Right forelimb (tissue), 1 donor: ENCODE measurements around the gene MACF1.

ENCODE experiments used
- DNase-seq: peaks from one replicate; pipeline ENCODE4 v3.0.0-alpha.2; 2018

The MACF1 gene

DNA sequence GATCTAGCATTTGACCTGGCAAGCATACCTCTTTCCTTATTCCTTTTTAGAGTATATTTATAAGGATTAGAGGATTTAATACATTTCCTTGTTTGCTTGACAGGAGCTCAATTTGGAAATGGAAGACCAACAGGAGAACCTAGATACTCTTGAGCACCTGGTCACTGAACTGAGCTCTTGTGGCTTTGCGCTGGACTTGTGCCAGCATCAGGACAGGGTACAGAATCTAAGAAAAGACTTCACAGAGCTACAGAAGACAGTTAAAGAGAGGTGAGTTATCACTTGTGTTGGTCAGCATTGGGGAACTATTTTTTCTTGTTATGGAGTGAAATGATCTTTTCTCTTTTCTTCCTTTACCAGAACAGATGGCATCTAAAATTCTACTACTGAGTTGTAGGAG, 163.6 kb downstream of the MACF1 start:
- no peak for DNase-seq

DNA sequence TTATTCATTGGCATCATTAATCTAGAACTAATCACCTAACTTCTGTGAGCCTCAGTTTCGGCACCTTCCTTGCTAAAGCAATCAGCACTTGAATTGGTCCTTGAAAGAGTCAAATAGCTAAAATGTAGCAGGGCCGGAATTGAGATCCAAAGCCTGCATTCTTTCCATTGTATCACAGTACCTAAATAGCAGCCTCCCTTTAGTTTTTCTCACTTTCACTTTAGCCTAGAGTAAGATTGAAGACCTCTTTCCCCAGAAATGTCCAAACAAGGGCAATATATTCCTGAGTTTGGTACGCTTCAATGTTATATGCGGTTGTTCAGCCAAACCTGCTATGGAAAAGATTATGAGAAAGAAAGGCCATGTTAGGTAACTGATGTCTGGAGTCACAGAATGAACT, 165.1 kb downstream of the MACF1 start:
- DNase-seq, result no peak

DNA sequence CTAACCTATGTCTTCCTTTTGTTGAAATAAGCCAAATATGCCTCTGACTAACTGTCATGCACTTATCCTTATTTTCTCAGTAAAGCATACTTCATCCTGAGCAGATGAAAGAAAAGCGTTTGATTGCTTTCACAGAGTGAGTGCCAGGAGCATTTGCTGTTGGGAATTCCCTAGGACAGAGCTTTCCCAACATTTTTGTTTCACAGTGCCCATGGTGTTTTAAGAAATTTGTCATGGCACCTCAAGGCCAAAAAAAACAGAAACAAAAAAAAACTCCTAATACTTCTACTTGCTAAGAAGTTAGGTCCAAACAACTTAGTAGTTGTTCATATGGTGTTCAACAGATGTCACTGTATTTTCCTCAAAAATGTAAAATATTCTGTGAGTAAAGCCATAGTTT, 166.1 kb downstream of the MACF1 start:
- DNase-seq, result no peak

DNA sequence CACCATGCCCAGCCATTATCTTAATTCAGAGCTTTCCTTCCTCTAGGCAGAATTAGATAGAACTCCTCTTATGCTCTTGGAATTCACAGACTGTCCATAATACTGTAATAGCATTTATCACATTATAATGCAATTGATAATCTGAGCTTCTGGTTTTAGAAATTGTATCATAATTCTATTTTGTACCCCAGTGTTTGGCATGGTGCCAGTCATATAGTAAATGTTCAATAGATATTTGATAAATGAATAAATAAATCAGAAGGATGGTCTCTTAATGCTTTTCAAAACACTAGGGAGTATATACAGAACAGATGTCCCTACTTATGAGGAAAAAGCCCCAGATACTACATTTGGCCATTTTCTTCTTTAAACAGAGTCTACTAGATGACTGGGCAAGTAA, 167.6 kb downstream of the MACF1 start:
- DNase-seq, result no peak

DNA sequence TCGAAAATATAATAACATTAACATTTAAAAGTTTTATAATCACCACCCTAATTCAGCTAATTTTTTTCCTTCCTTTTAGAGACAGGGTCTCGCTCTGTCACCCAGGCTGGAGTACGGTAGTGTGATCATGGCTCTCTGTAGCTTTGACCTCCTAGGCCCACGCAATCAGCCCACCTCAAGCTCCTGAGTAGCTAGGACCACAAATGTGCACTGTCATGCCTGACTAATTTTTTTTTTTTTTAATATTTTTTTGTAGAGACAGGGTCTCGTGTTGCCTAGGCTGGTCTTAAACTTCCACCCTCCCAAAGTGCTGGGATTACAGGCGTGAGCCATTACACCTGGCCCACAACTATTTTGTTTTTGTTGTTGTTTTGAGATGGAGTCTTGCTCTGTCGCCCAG, 172.2 kb downstream of the MACF1 start:
- no peak for DNase-seq

DNA sequence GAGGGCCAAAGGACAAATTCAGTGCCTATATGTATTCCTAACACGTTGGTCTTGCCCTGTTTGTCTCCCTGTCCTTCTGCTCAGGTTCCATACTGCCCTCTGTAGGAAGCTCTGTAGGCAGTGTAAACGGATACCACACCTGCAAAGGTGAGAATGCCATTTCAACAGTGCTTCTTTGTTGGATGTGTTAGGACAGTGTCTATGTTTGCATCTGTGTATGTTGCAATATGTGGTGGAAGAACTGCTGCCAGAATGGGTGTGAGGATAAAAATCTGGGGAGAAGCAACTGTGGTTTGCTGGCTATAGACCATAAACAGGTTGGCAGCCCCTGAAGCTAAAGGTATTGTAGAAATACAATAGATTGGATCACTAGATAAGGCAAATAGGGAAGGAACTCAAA, 173.9 kb downstream of the MACF1 start:
- no peak for DNase-seq

DNA sequence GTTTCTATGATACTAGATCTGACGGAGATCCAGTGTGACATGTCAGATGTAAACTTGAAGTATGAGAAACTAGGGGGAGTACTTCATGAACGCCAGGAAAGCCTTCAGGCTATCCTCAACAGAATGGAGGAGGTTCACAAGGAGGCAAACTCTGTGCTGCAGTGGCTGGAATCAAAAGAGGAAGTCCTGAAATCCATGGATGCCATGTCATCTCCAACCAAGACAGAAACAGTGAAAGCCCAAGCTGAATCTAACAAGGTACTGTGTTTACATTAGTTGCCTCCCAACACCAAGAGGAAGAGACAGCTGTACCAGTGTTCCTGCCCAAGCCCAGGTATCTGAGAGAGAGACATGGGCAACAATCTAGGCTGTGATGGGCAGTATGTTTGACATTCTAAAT, 174.7 kb downstream of the MACF1 start:
- DNase-seq, result no peak

DNA sequence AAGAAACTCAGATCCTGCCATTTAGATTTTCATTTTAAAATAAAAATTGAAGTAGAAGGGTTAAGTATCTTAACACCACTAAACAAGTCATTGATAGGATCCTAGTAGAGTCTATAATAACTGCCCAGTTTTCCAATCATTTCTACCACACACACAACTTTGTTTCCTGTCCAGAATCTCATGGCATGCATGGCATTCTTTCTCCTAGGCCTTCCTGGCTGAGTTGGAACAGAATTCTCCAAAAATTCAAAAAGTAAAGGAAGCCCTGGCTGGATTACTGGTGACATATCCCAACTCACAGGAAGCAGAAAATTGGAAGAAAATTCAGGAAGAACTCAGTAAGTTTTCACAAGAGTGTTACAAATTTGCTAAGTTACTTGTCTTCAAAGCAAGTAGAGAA, 175.5 kb downstream of the MACF1 start:
- DNase-seq, result no peak

DNA sequence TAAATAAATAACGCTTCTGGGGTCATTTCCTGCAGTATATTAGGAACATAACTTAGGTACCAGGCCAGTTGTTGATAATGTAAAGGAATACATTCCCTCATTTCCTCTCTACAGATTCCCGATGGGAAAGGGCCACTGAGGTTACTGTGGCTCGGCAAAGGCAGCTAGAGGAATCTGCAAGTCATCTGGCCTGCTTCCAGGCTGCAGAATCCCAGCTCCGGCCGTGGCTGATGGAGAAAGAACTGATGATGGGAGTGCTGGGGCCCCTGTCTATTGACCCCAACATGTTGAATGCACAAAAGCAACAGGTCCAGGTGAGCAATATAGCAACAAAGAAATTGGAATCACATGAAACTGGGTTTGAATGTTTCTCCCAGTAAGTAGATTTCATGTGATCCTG, 177.3 kb downstream of the MACF1 start:
- no peak for DNase-seq

DNA sequence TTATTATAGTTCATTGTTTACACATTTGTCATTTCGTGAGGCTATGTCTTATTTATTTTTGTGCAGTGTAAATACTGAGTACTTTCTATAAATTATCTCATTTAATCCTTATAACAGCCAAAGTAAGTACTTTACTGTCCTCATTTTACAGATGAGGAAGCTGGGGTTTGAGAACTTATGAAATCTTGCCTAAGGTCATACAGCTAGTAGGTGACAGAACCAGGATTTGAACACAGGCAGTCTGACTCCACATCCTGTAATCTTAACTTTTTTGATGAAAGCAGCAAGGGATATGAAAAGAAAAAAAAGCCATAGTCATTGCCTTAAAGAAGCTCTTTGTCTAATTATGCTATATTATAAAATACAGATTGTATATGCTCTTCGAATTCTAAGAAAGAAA, 179.8 kb downstream of the MACF1 start:
- DNase-seq, result no peak

DNA sequence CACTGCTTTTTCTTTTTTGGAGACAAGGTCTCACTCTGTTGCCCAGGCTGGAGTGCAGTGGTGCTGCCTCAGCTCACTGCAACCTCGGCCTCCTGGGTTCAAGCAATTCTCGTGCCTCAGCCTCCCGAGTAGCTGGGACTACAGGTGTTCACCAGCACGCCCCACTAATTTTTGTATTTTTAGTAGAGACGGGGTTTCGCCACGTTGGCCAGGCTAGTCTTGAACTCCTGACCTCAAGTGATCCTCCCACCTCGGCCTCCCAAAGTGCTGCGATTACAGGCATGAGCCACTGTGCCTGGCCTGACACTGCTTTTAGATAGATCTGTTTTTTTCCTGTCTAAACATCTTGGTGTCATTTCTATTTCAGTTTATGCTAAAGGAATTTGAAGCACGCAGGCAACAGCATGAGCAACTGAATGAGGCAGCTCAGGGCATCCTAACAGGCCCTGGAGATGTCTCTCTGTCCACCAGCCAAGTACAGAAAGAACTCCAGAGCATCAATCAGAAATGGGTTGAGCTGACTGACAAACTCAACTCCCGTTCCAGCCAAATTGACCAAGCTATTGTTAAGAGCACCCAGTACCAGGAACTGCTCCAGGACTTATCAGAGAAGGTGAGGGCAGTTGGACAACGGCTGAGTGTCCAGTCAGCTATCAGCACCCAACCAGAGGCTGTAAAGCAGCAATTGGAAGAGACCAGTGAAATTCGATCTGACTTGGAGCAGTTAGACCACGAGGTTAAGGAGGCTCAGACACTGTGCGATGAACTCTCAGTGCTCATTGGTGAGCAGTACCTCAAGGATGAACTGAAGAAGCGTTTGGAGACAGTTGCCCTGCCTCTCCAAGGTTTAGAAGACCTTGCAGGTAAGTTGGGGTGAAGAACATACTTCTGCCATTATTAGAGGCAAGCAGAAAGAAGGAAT, 180.8 kb downstream of the MACF1 start:
- DNase-seq, result no peak

DNA sequence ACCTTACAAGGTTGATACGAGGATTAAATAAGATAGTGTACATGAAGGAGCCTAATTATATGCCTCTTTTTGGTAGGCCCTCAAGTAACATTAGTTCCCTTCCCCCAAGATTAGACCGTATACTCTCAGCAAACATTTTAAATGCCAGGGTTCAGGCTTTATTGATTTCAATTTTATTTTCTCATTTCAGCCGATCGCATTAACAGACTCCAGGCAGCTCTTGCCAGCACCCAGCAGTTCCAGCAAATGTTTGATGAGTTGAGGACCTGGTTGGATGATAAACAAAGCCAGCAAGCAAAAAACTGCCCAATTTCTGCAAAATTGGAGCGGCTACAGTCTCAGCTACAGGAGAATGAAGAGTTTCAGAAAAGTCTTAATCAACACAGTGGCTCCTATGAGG, 182.5 kb downstream of the MACF1 start:
- DNase-seq, result no peak

DNA sequence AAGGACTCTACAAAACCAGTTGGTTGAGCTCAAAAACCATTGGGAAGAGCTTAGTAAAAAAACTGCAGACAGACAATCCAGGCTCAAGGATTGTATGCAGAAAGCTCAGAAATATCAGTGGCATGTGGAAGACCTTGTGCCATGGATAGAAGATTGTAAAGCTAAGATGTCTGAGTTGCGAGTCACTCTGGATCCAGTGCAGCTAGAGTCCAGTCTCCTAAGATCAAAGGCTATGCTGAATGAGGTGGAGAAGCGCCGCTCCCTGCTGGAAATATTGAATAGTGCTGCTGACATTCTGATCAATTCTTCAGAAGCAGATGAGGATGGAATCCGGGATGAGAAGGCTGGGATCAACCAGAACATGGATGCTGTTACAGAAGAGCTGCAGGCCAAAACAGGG, 183.0 kb downstream of the MACF1 start:
- DNase-seq, result no peak

DNA sequence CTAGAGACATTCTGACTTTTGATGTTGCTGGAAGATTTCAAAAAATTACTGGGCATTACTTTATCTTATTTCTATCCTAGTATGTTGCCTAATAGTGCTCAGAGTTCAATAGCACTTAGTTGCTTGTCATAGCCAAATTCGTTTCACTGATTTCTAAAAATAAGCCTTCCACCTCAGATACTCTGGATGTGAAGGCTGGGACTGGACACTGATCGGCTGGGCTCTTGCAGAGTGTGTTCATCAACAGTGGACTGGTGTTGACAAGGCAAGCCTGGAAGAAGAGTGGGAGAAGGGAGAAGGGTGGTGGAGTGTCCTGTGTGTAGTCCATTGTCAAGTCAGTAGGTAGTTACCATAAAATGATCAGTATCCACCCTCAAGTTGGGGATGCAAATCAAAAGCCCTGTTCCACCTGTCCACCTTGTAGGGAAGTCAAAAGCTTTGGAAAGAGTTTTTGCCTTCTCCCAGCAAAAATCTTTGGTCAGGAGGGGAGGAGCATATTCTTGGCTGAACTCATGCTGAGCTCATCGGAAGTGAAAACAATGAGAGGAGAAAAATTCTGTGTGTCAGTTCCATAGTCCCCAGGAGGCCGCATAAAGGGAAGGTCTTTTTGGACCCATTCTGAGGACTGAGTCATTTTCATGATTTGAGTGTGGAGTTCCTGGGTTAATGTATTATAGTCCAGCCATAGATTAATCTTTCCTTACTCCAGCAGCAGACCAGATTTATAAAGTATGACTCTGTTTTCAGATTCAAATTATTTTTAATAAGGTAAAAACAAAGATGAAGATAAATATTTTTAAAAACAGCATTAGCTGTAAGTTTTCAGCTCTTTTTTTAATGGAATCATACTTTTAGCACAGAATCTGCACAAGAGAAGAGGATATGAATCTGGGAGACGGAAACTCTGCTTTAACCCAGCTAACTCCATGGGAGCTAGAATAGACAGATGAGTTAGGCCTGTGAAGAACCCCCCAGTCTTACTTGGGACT, 187.5 kb downstream of the MACF1 start:
- DNase-seq, result no peak

DNA sequence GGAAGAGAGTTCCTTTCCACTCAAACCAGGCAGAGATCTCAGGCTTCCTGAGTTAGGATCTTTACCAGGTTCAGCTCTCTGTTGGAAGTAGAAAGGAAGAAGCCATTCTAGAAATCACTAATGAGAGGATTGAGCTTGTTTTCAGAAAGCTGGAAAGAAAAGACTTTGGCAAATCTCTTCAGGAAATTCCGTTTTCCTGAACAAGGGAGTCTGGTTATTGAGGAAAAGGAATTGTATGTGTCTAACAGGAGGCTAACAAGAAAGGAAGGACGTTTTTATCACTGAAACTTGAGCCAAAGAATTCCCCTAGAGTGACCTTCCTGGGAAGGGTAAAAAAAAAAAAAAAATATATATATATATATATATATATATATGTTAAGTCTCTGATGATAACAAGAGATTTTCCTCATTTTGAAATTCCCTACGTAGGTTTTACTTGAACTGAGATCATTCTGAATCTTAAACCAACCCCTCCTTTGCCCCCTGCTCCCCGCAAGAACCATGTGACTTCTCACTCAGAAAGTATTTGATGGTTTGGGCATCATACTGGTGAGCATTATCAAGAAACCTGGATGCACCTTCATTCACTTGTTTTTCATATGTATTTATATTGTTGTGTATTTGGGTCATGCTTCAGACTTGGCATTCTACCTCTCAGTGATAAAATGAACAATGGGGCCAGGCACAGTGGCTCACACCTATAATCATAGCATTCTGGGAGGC, 188.5 kb downstream of the MACF1 start:
- DNase-seq, result no peak

DNA sequence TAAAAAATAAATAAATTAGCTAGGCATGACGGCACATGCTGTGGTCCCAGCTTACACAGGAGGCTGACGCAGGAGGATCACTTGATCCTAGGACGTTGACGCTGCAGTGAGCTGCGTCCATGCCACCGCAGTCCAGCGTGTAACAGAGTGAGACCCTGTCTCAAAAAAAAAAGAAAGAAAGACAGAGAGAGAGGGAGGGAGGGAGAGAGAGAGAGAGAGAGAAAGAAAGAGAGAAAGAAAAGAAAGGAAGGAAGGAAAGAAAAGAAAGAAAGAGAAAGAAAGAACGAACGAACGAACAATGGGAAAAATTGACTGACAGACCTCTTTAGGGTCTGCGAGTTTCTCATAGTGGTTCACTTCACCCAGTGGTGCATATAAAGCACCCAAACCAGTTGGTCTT, 189.2 kb downstream of the MACF1 start:
- DNase-seq, result no peak

DNA sequence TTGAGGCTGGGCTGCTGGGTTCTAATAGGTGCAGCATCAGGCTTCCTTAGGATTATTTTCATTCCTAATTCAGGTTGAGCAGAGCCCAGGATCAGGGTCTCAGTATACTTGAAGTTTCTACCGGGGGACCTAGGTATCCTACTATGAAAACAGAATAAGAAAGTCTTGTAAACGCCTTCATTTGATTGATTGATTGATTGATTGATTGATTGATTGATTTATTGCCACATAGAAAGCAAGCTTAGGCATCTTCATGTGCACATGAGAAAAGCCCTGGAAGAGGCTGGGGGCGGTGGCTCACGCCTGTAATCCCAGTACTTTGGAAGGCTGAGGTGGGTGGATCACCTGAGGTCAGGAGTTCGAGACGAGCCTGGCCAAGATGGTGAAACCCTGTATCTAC, 189.6 kb downstream of the MACF1 start:
- DNase-seq, result no peak

DNA sequence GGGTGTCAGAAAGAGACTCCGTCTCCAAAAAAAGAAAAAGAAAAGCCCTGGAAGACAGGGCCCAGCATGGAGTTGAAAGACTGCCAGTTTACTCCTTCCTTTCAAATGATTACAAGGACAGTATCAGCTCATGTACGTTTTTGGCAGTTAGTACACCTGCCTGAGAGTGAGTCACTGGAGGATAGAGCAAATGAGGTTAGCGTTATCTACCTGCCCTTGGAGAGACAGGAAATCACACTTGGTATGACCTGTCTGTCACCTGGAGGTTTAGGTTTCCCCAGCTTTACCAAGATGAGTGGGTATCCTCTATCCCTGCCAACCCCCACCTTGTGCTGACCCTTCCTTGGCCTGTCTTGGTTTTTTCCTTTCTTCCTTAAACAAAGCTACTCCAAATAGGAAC, 190.1 kb downstream of the MACF1 start:
- no peak for DNase-seq

DNA sequence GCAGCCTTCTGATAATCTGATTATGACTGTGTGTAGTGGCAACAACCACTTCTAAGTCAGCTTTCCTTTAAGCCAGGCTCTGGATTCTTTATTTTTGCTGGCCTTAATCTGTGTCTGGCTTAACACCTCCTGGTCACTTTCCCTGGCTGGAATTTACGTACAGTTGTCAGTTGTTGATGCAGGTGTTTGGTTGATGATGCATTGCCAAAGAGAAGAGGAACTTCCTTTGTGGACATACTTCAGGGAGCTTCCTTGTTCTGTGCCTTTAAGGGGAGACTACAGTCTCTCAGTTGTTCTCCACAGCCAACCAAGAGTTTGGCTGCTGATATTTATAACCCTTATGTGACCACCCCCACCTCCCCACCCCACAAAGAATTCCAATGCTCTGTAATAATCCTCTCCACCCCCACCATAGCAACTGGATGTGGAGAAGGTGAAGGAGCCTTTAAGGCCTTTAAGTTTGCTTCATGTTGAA, 190.9 kb downstream of the MACF1 start:
- no peak for DNase-seq

DNA sequence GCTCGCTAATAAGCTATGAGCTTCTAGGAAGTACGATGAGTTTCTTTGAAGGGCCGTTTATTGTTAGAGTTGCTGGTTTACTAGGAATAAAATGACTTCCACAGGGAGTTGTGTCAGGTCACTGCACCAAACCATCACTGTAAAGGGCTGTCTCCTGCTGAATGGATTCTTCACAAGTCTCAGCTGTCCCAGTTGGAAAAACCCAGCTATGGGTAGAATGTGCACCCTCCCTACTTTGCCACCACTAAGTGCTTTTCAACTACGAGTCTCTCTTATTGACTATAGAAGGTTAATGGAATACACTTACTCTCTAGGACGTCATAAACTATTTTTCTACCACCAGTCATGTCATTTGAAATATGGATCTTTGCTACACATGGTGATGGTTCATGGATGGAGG, 192.2 kb downstream of the MACF1 start:
- DNase-seq, result no peak

DNA sequence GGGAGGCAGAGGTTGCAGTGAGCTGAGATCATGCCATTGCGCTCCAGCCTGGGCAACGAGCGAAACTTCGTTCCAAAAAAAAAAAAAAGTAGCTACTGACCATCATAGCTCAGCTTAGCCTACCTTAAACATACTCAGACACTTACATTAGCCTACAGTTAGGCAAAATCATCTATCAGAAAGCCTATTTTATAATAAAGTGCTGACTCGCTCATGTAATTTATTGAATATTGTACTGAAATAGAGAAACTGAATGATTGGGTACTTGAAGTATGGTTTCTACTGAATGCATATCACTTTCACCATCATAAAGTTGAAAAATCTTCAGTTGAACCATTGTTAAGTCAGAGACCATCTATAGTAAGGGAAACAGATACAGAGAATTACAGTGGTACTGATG, 193.0 kb downstream of the MACF1 start:
- DNase-seq, result no peak

DNA sequence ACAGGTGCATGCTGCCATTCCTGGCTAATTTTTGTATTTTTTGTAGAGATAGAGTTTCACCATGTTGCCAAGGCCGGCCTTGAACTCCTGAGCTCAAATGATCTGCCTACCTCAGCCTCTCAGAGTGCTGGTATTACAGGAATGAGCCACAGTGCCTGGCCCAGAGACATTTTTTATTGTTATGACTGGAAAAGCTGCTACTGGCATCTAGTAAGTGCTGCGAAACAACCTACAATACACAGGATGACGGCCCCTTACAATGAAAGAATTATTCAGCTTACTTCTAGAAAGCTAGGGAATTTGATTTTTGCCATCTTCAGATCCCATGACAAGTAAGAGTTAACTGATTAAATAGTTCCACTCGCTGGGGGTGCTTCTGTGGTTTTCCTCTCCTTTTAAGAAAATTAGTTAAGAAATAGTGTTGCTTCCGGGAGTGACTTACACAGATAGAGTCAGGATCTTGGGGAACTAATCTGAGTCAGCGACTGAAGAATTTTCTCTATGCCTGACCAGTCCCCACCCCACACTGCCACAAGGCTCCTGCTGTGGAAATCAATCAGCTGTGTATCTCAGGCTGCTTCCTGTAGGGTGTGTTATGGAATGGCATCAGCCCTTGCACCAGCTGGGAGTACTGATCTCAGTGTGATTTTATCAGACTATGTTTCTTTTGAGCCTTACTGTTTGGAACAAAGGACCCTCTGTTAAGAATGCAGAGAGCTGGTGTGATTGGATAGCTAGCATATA, 194.0 kb downstream of the MACF1 start:
- no peak for DNase-seq
